HG03457 (cell line): ENCODE measurements around the gene FAM110D.
A peak's percentile ranks its signal among the peaks of the same experiment; 100 is the strongest.

ENCODE experiments used
- ATAC-seq: cut with Tn5 transposase; IDR thresholded peaks from one replicate; pipeline ENCODE4 v1.9.1; 2021; ENCODE audit warnings: moderate number of reproducible peaks; ENCODE audit not compliant: unreplicated experiment

FAM110D gene

GRCh38 chr1:26158908-26159742, at the start of gene FAM110D:
TSS of gene FAM110D (plus strand) at chr1:26159079. CDS start at chr1:26161292, 2,213 bp downstream.
- ATAC-seq = no peak

- no peak for ATAC-seq
Observed at GRCh38 chr1:26109229-26110164, 49.4 kb upstream of the FAM110D start.

- peak; percentile 29 for ATAC-seq
Observed at GRCh38 chr1:26110731-26111529, 47.9 kb upstream of the FAM110D start.

- ATAC-seq = peak; percentile 51
Observed at GRCh38 chr1:26111530-26112406, 47.1 kb upstream of the FAM110D start, which contains the start of gene PDIK1L. TSS of gene PDIK1L (plus strand) at chr1:26111824. CDS start at chr1:26114309, 2,485 bp downstream.

GRCh38 chr1:26112407-26112775, 46.5 kb upstream of the FAM110D start:
- peak; percentile 1 for ATAC-seq

GRCh38 chr1:26114165-26114927, 44.5 kb upstream of the FAM110D start:
- no peak for ATAC-seq

- no peak for ATAC-seq
Observed at GRCh38 chr1:26119892-26120608, 38.8 kb upstream of the FAM110D start.

- ATAC-seq = no peak
Observed at GRCh38 chr1:26121854-26122773, 36.8 kb upstream of the FAM110D start.

GRCh38 chr1:26122988-26123973, 35.6 kb upstream of the FAM110D start:
- ATAC-seq = no peak

- no peak for ATAC-seq
Observed at GRCh38 chr1:26124418-26125331, 34.2 kb upstream of the FAM110D start.

- ATAC-seq = no peak
Observed at GRCh38 chr1:26125382-26125781, 33.5 kb upstream of the FAM110D start.

GRCh38 chr1:26125946-26126320, 32.9 kb upstream of the FAM110D start:
- ATAC-seq = no peak

- no peak for ATAC-seq
Observed at GRCh38 chr1:26126321-26127084, 32.4 kb upstream of the FAM110D start.
